PC-3 (cell line): ENCODE data around the gene KIN. TPM values are rescaled to one million over a fixed set of nuclear protein-coding genes. Genes with fewer than 3 reads are reported as not detected.

Experiments used
- ATAC-seq: fragments of 200-7000 bp; cut with Tn5 transposase; 2 replicates; pipeline ENCODE4 v1.9.1; 2020; ENCODE audit warnings: mild to moderate bottlenecking, moderate library complexity
- BruUV-seq: library from RNA; stranded (reverse); fragments of 400-500 nt; replicated peaks from 2 replicates; lab custom pipeline; 2021; lab: Mats Ljungman, UMichigan
- CTCF ChIA-PET: fragments of 300-600 bp; sonication (Branson Sonifier 250); formaldehyde crosslinking; loops from one replicate; lab custom pipeline; 2022; ENCODE audit warnings: antibody characterized with exemption; lab: Charles Lee
- POLR2A ChIA-PET: fragments of 300-600 bp; sonication (Branson Sonifier 250); formaldehyde crosslinking; loops from one replicate; lab custom pipeline; 2022; ENCODE audit warnings: antibody characterized with exemption; ENCODE audit not compliant: unreplicated experiment; lab: Charles Lee
- DNase-seq: peaks from one replicate; pipeline ENCODE4 v3.0.0-alpha.2; 2015
- H2AFZ ChIP-seq: fragments of 300-600 bp; sonication (generic); 2 replicates; pipeline ENCODE4 v1.6.0; 2016; ENCODE audit warnings: antibody characterized with exemption, low read length
- H3F3A ChIP-seq: fragments of 300-600 bp; sonication (generic); one replicate; pipeline ENCODE4 v1.6.0; 2017; ENCODE audit warnings: antibody characterized with exemption, low read length, control low read depth, mild to moderate bottlenecking; ENCODE audit not compliant: unreplicated experiment
- H3K27ac ChIP-seq: fragments of 300-600 bp; sonication (generic); 2 replicates; pipeline ENCODE4 v1.5.1; 2016; ENCODE audit warnings: mild to moderate bottlenecking, low read length
- H3K27me3 ChIP-seq: fragments of 300-600 bp; sonication (generic); 2 replicates; pipeline ENCODE4 v1.6.1; 2016; ENCODE audit warnings: low read length, mixed read lengths
- H3K36me3 ChIP-seq: fragments of 300-600 bp; sonication (generic); 2 replicates; pipeline ENCODE4 v1.6.1; 2016; ENCODE audit warnings: low read depth, mixed run types, low read length, mixed read lengths
- H3K4me1 ChIP-seq: fragments of 300-600 bp; sonication (generic); 2 replicates; pipeline ENCODE4 v1.5.1; 2016; ENCODE audit warnings: low read length; ENCODE audit not compliant: insufficient read depth
- H3K4me2 ChIP-seq: fragments of 300-600 bp; sonication (generic); 2 replicates; pipeline ENCODE4 v1.6.0; 2016; ENCODE audit warnings: low read length
- H3K4me3 ChIP-seq: fragments of 300-600 bp; sonication (generic); 2 replicates; pipeline ENCODE4 v1.5.1; 2016; ENCODE audit warnings: mild to moderate bottlenecking, low read length, mixed read lengths
- H3K79me2 ChIP-seq: fragments of 300-600 bp; sonication (generic); 2 replicates; pipeline ENCODE4 v1.6.1; 2017; ENCODE audit warnings: low read length, mixed read lengths
- H3K9ac ChIP-seq: fragments of 300-600 bp; sonication (generic); 2 replicates; pipeline ENCODE4 v1.6.0; 2016; ENCODE audit warnings: mild to moderate bottlenecking, low read length
- H3K9me2 ChIP-seq: fragments of 300-600 bp; sonication (generic); replicated peaks from 2 replicates; pipeline ENCODE4 v1.6.1; 2016; ENCODE audit warnings: mixed run types, low read length, mixed read lengths
- H3K9me3 ChIP-seq: fragments of 300-600 bp; sonication (generic); 2 replicates; pipeline ENCODE4 v1.6.1; 2016; ENCODE audit warnings: low read length, mixed read lengths
- H4K20me1 ChIP-seq: fragments of 300-600 bp; sonication (generic); 2 replicates; pipeline ENCODE4 v1.6.1; 2016; ENCODE audit warnings: low read length, mixed read lengths
- CTCF ChIP-seq: fragments of 300-600 bp; sonication (generic); conservative IDR thresholded peaks from 2 replicates; pipeline ENCODE4 v1.5.1; 2017; ENCODE audit warnings: antibody characterized with exemption, low read depth, mild to moderate bottlenecking, low read length
- EZH2 ChIP-seq: fragments of 300-600 bp; sonication (generic); IDR thresholded peaks from one replicate; pipeline ENCODE4 v1.6.1; 2017; ENCODE audit warnings: antibody characterized with exemption, mild to moderate bottlenecking, low read length; ENCODE audit not compliant: unreplicated experiment
- EZH2phosphoT487 ChIP-seq: fragments of 300-600 bp; sonication (generic); IDR thresholded peaks from 2 replicates; pipeline ENCODE4 v1.6.1; 2018; ENCODE audit warnings: mild to moderate bottlenecking, antibody characterized with exemption, low read length, borderline replicate concordance
- intact Hi-C: fragments of 100-400 bp; cut with micrococcal nuclease; formaldehyde crosslinking; loops from 2 replicates; pipeline ENCODE4 v1.9.0; 2023
- total RNA-seq: library from RNA; depleted of rRNA; stranded (reverse); fragments of >200 nt; gene quantifications from 2 replicates; pipeline ENCODE4 v1.2.3, GENCODE V29; 2014; rRNA removed

The KIN gene
- total RNA-seq, 1 experiment from 2014 or later, result 2.4 TPM

GRCh38 chr10:7702288-7702812 lies 85.4 kb downstream of the KIN start:
- no peaks in the 10 kb centered on the region for H3K9me3 ChIP-seq
- H3K9ac ChIP-seq, result no peak overlapping the region
- H3K4me3 ChIP-seq, result no peak overlapping the region
- POLR2A ChIA-PET, result no interaction called here
- no peak for TF ChIP-seq EZH2
- TF ChIP-seq CTCF, result no peak
- TF ChIP-seq EZH2phosphoT487, result no peak
- no peak overlapping the region for H3K27ac ChIP-seq
- no TSS peak for BruUV-seq
- intact Hi-C loops, result no loop called here
- H3K4me2 ChIP-seq, result no peak overlapping the region
- no peaks in the 10 kb centered on the region for H3K79me2 ChIP-seq
- H3F3A ChIP-seq, result no peaks in the 10 kb centered on the region
- no peak for ATAC-seq
- H3K27me3 ChIP-seq, result 0 out of 2 replicates have a peak, but pooled peaks cover 16% of the 10 kb centered on the region
- CTCF ChIA-PET, result no interaction called here
- H3K9me2 ChIP-seq, result no peaks in the 10 kb centered on the region
- H3K36me3 ChIP-seq, result no peaks in the 10 kb centered on the region
- DNase-seq, result no peak
- H3K4me1 ChIP-seq, result 0 out of 2 replicates have a peak, but pooled peaks cover 4% of the 10 kb centered on the region
- no peak overlapping the region for H2AFZ ChIP-seq
- H4K20me1 ChIP-seq, result no peaks in the 10 kb centered on the region

- CTCF ChIA-PET, result no interaction called here
- TF ChIP-seq EZH2 (no peak), CTCF (no peak), EZH2phosphoT487 (no peak)
- H2AFZ ChIP-seq, result no peak overlapping the region
These were observed 86.5 kb downstream of the KIN start for GRCh38 chr10:7701158-7701742.

More at GRCh38 chr10:7701158-7701742, 86.5 kb downstream of the KIN start:
- DNase-seq, result no peak
- Histone ChIP-seq H3K9ac (no peak overlapping the region; the same call in 1 of the 2 replicates), H3K9me3 (no peaks in the 10 kb centered on the region), H3K4me3 (no peak overlapping the region), H3K4me1 (0 out of 2 replicates have a peak, but pooled peaks cover 4% of the 10 kb centered on the region), H3K27me3 (0 out of 2 replicates have a peak, but pooled peaks cover 6% of the 10 kb centered on the region), H3K79me2 (no peaks in the 10 kb centered on the region), H3K4me2 (no peak overlapping the region), H4K20me1 (no peaks in the 10 kb centered on the region), H3F3A (no peaks in the 10 kb centered on the region), H3K27ac (peak overlapping the region; percentile 59), H3K36me3 (no peaks in the 10 kb centered on the region), H3K9me2 (no peaks in the 10 kb centered on the region)
- intact Hi-C loops, result no loop called here
- POLR2A ChIA-PET, result no interaction called here
- no TSS peak for BruUV-seq
- no peak for ATAC-seq

Other genes starting within 250 kb of the KIN start
- gene ITIH5, start 121.0 kb downstream of the KIN start, total RNA-seq, result not detected in 2 replicates
- not detected in 2 replicates for gene ITIH2, start 84.7 kb downstream of the KIN start, total RNA-seq
- gene ATP5F1C, start 184 bp upstream of the KIN start, total RNA-seq, result 167 and 177 TPM in 2 replicates
- 1.2 and 2.0 TPM in 2 replicates for gene TAF3, start 30.5 kb upstream of the KIN start, total RNA-seq